Measurements from ENCODE around the gene MPC1. TPM values are rescaled to one million over a fixed set of nuclear protein-coding genes. Genes with fewer than 3 reads are reported as not detected.

MPC1 gene
- total RNA-seq, 6 experiments from 2014 or later, result 21.7 to 24.5 (median 22.9) TPM

GRCh38 chr6:166417285-166417691 is 34.5 kb upstream of the MPC1 start:
- TF ChIP-seq CTCF (IDR thresholded peaks at IDR 0.05), result no peak
- no peaks in the 10 kb centered on the region for H3K27me3 Mint-ChIP-seq (ENCODE audit: insufficient read depth)
- H3K36me3 Mint-ChIP-seq (ENCODE audit: low read depth), result no peaks in the 10 kb centered on the region; the same call in 1 of the 2 replicates
- peaks cover 6% of the 10 kb centered on the region; the same call in 1 of the 2 replicates for H3K4me1 Mint-ChIP-seq (ENCODE audit: low read depth)
- peaks cover 5% of the 10 kb centered on the region; the same call in 1 of the 2 replicates for H3K9me3 Mint-ChIP-seq
- no peak for DNase-seq
- H3K27ac Mint-ChIP-seq, result no peak overlapping the region
- H3K4me3 Mint-ChIP-seq, result no peak overlapping the region

- H3K4me3 Mint-ChIP-seq, result no peak overlapping the region
- no peak for TF ChIP-seq CTCF (IDR thresholded peaks at IDR 0.05)
Observed at GRCh38 chr6:166415833-166416347, 33.1 kb upstream of the MPC1 start.

GRCh38 chr6:166415306-166415705 is 32.6 kb upstream of the MPC1 start:
- no peak overlapping the region for H3K27ac Mint-ChIP-seq
- H3K9me3 Mint-ChIP-seq, result peaks cover 5% of the 10 kb centered on the region; the same call in 1 of the 2 replicates
- H3K36me3 Mint-ChIP-seq (ENCODE audit: low read depth), result no peaks in the 10 kb centered on the region; the same call in 1 of the 2 replicates
- no peak overlapping the region for H3K4me3 Mint-ChIP-seq
- H3K4me1 Mint-ChIP-seq (ENCODE audit: low read depth), result peaks cover 3% of the 10 kb centered on the region; the same call in 1 of the 2 replicates
- no peak for TF ChIP-seq CTCF (IDR thresholded peaks at IDR 0.05)
- no peaks in the 10 kb centered on the region for H3K27me3 Mint-ChIP-seq (ENCODE audit: insufficient read depth)
- no peak for DNase-seq

More at GRCh38 chr6:166415833-166416347, 33.1 kb upstream of the MPC1 start:
- Mint-ChIP-seq H3K36me3 (ENCODE audit: low read depth) (no peaks in the 10 kb centered on the region; the same call in 1 of the 2 replicates), H3K27me3 (ENCODE audit: insufficient read depth) (no peaks in the 10 kb centered on the region), H3K4me1 (ENCODE audit: low read depth) (peaks cover 6% of the 10 kb centered on the region; the same call in 1 of the 2 replicates), H3K9me3 (peaks cover 5% of the 10 kb centered on the region; the same call in 1 of the 2 replicates), H3K27ac (no peak overlapping the region)
- no peak for DNase-seq

- Mint-ChIP-seq H3K9me3 (peaks cover 5% of the 10 kb centered on the region; the same call in 1 of the 2 replicates), H3K36me3 (ENCODE audit: low read depth) (no peaks in the 10 kb centered on the region; the same call in 1 of the 2 replicates), H3K27ac (no peak overlapping the region), H3K4me1 (ENCODE audit: low read depth) (no peaks in the 10 kb centered on the region), H3K27me3 (ENCODE audit: insufficient read depth) (peaks cover 4% of the 10 kb centered on the region; the same call in 1 of the 2 replicates), H3K4me3 (no peak overlapping the region)
- TF ChIP-seq CTCF (IDR thresholded peaks at IDR 0.05), result no peak
- no peak for DNase-seq
Observed at GRCh38 chr6:166413491-166413951, 30.8 kb upstream of the MPC1 start.

- Mint-ChIP-seq H3K27me3 (ENCODE audit: insufficient read depth) (peaks cover 4% of the 10 kb centered on the region; the same call in 1 of the 2 replicates), H3K9me3 (peaks cover 5% of the 10 kb centered on the region; the same call in 1 of the 2 replicates), H3K36me3 (ENCODE audit: low read depth) (no peaks in the 10 kb centered on the region; the same call in 1 of the 2 replicates), H3K27ac (no peak overlapping the region), H3K4me1 (ENCODE audit: low read depth) (no peaks in the 10 kb centered on the region), H3K4me3 (no peak overlapping the region)
- no peak for TF ChIP-seq CTCF (IDR thresholded peaks at IDR 0.05)
- no peak for DNase-seq
Observed at GRCh38 chr6:166412911-166413384, 30.2 kb upstream of the MPC1 start.
